Lower leg skin (tissue), 4 donors: ENCODE measurements around the gene FGF6. TPM values are rescaled to one million over a fixed set of nuclear protein-coding genes. Genes with fewer than 3 reads are reported as not detected.

Experiments
- DNase-seq, 2 donors: peaks; one replicate each; pipeline ENCODE4 v3.0.0-alpha.2; 2019; ENCODE audit warnings: low spot score in 2 of 2
- H3K4me3 ChIP-seq: fragments of 200-600 bp; sonication (generic); 2 replicates; pipeline ENCODE4 v1.5.1; 2017; ENCODE audit warnings: mild to moderate bottlenecking, low read depth; ENCODE audit not compliant: poor library complexity, severe bottlenecking
- CTCF ChIP-seq, 3 donors: fragments of 450-650 bp; IDR thresholded peaks; one replicate each; pipeline ENCODE4 v1.5.1; 2016; ENCODE audit warnings: antibody characterized with exemption in 3 of 3, mild to moderate bottlenecking in 3 of 3, moderate library complexity in 2 of 3
- POLR2A ChIP-seq, 2 donors: fragments of 450-650 bp; IDR thresholded peaks; one replicate each; pipeline ENCODE4 v1.6.1; 2016 to 2017; ENCODE audit warnings: antibody characterized with exemption in 2 of 2, mild to moderate bottlenecking in 1 of 2, moderate library complexity in 1 of 2
- WGBS, 2 donors: methylation state at CpG; one replicate each; pipeline ENCODE4 v1.1.5; 2018; 5-methylcytosine and 5-hydroxymethylcytosine counted together
- intact Hi-C: fragments of 100-400 bp; cut with DNase I; formaldehyde crosslinking; loops from one replicate; pipeline ENCODE4 v1.15.0; 2023; ENCODE audit warnings: low total_unique reads
- total RNA-seq, 4 donors: library from RNA; depleted of rRNA; stranded (reverse); fragments of >200 nt; gene quantifications; one replicate each; pipeline ENCODE4 v1.1.0, GENCODE V29; 2016

The FGF6 gene
- total RNA-seq, 4 donors from 2014 or later = not detected

GRCh38 chr12:4387607-4388006, 58.0 kb downstream of the FGF6 start:
- 83 to 84% methylated on average over 5 of the region's 5 CpGs for WGBS, 2 donors
- no peak for DNase-seq
- H3K4me3 ChIP-seq = no peak overlapping the region
- TF ChIP-seq CTCF (IDR thresholded peaks at IDR 0.05) (no peak), POLR2A (IDR thresholded peaks at IDR 0.05) (no peak)
- intact Hi-C loops = no loop called here

- WGBS, 2 donors = 49 to 60% methylated on average over 4 of the region's 4 CpGs
- TF ChIP-seq CTCF (IDR thresholded peaks at IDR 0.05) (no peak), POLR2A (IDR thresholded peaks at IDR 0.05) (no peak)
- no peak overlapping the region for H3K4me3 ChIP-seq
- intact Hi-C loops = no loop called here
- DNase-seq = no peak
Measured at GRCh38 chr12:4386801-4387200, 58.8 kb downstream of the FGF6 start.

Other genes with a start within 250 kb of the FGF6 start
- gene CCND2, start 172.1 kb downstream of the FGF6 start, total RNA-seq = 10 to 100 TPM; 14.5 to 29.5 (median 26.6) TPM
- 1 to 10 TPM; 2.3 to 5.1 (median 4.7) TPM for gene TIGAR, start 124.6 kb downstream of the FGF6 start, total RNA-seq
- not detected for gene FGF23, start 66.1 kb downstream of the FGF6 start, total RNA-seq
- gene RAD51AP1, start 93.1 kb upstream of the FGF6 start, total RNA-seq = 1 to 10 TPM in 2 of 4 donors, under 1 TPM in 2; 0.61 to 2.7 (median 1.5) TPM
- 10 to 100 TPM; 15.5 to 30.5 (median 22.1) TPM for gene DYRK4, start 116.4 kb upstream of the FGF6 start, total RNA-seq
- gene AKAP3, start 203.2 kb upstream of the FGF6 start, total RNA-seq = 1 to 10 TPM in 2 of 4 donors, under 1 TPM in 2; 0.61 to 1.4 (median 1.0) TPM
- 10 to 100 TPM; 22.9 to 61.8 (median 39.4) TPM for gene NDUFA9, start 203.3 kb upstream of the FGF6 start, total RNA-seq